Daoy (cell line): ENCODE data around the gene HCN1. TPM values are rescaled to one million over a fixed set of nuclear protein-coding genes. Genes with fewer than 3 reads are reported as not detected.
"Not testable (repeated sequence)": the region's sequence is repeated elsewhere in the genome, so short reads cannot be mapped to it uniquely, and the experiment has no call there.

ENCODE experiments used
- DNase-seq: peaks from one replicate; pipeline ENCODE4 v3.0.0-alpha.2; 2015; ENCODE audit warnings: low read depth
- total RNA-seq: library from RNA; depleted of rRNA; stranded (reverse); fragments of >200 nt; shearing (Covaris generic); gene quantifications from 2 replicates; pipeline ENCODE4 v1.2.3, GENCODE V29; 2014

HCN1 gene
- total RNA-seq, 1 experiment from 2014 or later = not detected

- DNase-seq = no peak
Observed at GRCh38 chr5:45617859-45618416, 78.2 kb downstream of the HCN1 start.

GRCh38 chr5:45609661-45610060, 86.5 kb downstream of the HCN1 start:
- no peak for DNase-seq

- no peak for DNase-seq
Observed at GRCh38 chr5:45604092-45604491, 92.1 kb downstream of the HCN1 start.

- DNase-seq = no peak
Observed at GRCh38 chr5:45601424-45601823, 94.8 kb downstream of the HCN1 start.

GRCh38 chr5:45596320-45596719, 99.9 kb downstream of the HCN1 start:
- DNase-seq = no peak

GRCh38 chr5:45586001-45586400, 110.2 kb downstream of the HCN1 start:
- not testable (repeated sequence) for DNase-seq

DNA sequence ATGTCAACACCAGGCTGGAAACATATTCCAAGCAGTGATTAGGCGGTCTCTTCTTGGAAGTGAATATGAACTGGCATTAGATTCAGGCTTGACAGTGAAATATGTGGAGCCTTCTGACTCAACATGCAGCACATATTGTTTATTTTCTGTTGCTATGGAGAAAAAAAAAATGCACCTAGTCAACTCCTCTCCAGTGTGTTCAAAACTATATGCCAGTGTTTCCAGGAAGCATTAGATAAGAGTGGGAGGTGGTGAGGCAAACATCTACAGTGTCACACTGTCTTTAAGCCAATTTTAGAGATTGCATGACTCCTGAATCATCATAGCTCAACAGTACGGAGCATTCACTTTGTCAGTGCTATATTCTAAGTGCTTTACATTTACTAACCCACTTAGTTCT, 117.9 kb downstream of the HCN1 start:
- no peak for DNase-seq

DNA sequence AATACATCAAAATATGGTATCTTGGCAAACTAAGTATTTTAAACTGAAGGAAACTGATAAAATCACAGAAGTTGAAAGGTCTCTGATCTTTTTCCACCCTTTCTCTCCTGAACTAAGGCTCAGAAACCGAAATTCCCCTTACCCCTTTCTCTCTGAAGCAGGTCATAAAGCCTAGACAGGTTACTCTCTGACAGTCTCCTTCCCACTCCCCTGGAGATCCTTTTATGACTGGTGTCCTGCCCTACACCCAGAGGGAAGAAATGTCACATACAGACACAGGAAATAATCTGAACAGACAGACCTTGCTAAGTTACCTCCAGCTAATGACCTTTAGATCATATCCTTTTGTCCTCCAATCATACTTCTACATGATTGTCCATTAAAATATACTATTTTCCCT, 127.4 kb downstream of the HCN1 start:
- no peak for DNase-seq

DNA sequence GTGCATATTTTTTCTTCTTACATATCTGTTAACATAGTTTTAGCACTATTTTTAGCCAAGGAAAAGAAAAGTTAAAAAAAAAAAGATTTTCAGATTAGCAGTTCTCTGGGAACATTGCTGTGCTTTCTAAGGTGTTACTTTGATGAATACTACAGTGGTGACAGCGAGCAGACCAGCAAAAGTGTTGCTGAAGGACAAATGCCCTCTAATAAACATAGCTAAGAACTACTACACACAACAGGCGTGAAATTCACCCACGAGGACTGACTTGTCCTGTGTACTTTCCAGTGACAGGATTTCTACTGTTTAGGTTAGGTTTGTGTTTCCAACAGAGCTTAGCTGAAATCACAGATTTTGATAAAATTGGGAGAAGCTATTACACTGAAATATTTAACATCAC, 153.8 kb downstream of the HCN1 start:
- no peak for DNase-seq

GRCh38 chr5:45533663-45534062, 162.5 kb downstream of the HCN1 start:
- DNase-seq = no peak

GRCh38 chr5:45532826-45533624, 163.2 kb downstream of the HCN1 start:
- DNase-seq = no peak

- no peak for DNase-seq
Observed at GRCh38 chr5:45521067-45521466, 175.1 kb downstream of the HCN1 start.

GRCh38 chr5:45512521-45512920, 183.7 kb downstream of the HCN1 start:
- no peak for DNase-seq

- no peak for DNase-seq
Observed at GRCh38 chr5:45509371-45509770, 186.8 kb downstream of the HCN1 start.

- DNase-seq = no peak
Observed at GRCh38 chr5:45508135-45508534, 188.0 kb downstream of the HCN1 start.

- DNase-seq = no peak
Observed at GRCh38 chr5:45507178-45507577, 189.0 kb downstream of the HCN1 start.

DNA sequence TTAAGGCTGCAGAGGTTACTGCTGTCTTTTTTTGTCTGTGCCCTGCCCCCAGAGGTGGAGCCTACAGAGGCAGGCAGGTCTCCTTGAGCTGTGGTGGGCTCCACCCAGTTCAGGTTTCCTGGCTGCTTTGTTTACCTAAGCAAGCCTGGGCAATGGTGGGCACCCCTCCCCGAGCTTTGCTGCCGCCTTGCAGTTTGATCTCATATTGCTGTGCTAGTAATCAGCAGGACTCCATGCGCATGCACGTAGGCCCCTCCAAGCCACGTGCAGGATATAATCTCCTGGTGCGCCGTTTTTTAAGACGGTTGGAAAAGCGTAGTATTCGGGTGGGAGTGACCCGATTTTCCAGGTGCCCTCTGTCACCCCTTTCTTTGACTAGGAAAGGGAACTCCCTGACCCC, 197.2 kb downstream of the HCN1 start:
- DNase-seq = not testable (repeated sequence)

DNA sequence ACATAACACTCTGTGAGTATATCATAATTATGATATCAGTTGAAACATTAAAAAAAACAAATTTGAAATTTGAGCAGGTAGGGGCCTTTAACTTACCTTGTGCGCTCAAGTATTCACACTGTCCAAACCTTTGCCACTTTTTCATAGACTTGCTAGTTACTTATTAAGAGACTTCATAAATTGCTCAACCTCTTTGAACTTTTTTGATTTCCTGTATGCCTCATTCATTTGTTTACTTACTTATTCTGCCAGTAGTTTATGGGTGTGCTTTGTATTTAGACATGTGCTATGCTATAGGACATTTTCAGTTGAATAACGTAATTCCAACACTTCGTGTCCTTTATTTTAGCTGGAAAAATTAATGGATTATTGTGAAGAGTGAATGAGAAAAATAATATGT, 204.8 kb downstream of the HCN1 start:
- DNase-seq = no peak

- DNase-seq = no peak
Observed at GRCh38 chr5:45484781-45485180, 211.4 kb downstream of the HCN1 start.

DNA sequence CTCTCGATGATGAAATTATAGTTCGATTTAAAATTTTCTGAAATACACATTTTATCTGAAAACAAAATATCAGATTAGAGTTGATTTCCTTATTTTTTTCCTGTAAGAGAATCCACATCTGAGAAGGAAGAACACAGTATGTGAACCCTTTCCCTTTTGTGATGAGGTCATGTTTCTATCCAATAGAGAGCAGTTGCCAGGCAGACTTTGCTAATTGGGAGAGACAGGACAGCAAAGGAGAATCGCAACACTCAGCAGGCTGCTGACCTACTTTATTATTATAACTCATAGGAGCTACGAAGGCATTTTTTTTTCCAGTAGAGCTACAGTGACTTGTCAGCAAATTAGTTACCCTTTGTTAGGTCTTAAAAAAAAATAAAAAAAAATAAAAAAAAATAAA, 242.1 kb downstream of the HCN1 start:
- DNase-seq = no peak

- DNase-seq = not testable (repeated sequence)
Observed at GRCh38 chr5:45444856-45445255, 251.3 kb downstream of the HCN1 start.

- DNase-seq = no peak
Observed at GRCh38 chr5:45440466-45440865, 255.7 kb downstream of the HCN1 start.

- DNase-seq = no peak
Observed at GRCh38 chr5:45437752-45438151, 258.4 kb downstream of the HCN1 start.
